GM23248 (cell line): ENCODE measurements around the gene RBMS1.

ENCODE experiments used
- EZH2 ChIP-seq: fragments of 200-600 bp; sonication (generic); IDR thresholded peaks from 2 replicates; pipeline ENCODE4 v1.6.1; 2018; ENCODE audit warnings: antibody characterized with exemption, mild to moderate bottlenecking; ENCODE audit not compliant: insufficient read depth, poor library complexity, severe bottlenecking
- EZH2phosphoT487 ChIP-seq: fragments of 200-600 bp; sonication (generic); IDR thresholded peaks from 2 replicates; pipeline ENCODE4 v1.6.1; 2018; ENCODE audit warnings: antibody characterized with exemption, moderate library complexity, mild to moderate bottlenecking, low read depth; ENCODE audit not compliant: insufficient read depth

DNA sequence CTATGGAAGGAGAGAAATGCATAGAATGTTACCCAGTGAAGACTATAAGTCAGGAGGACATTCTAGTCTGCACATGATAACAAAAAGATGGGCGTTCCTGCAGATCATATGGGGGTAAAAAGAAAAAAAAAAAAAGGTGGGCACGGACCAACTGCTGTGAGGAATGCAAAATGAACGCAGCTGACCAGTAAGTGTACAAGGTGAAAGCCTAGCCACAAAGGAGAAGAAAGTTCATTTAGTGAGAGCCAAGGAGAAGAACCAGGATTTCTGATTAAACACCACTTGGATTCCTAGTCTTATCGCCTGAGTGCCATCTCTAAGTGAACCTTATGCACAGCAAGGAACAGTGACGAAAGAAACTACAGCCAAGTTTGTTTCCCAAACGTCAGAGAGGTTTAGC, 26.5 kb downstream of the RBMS1 start:
- TF ChIP-seq EZH2 (no peak), EZH2phosphoT487 (no peak)
